ENCODE measurements around the gene GIPR. TPM values are rescaled to one million over a fixed set of nuclear protein-coding genes. Genes with fewer than 3 reads are reported as not detected.

GIPR gene
- polyA plus RNA-seq, 1 of the 3 experiments (the other 2 are of a cell fraction): 1.4 TPM

DNA sequence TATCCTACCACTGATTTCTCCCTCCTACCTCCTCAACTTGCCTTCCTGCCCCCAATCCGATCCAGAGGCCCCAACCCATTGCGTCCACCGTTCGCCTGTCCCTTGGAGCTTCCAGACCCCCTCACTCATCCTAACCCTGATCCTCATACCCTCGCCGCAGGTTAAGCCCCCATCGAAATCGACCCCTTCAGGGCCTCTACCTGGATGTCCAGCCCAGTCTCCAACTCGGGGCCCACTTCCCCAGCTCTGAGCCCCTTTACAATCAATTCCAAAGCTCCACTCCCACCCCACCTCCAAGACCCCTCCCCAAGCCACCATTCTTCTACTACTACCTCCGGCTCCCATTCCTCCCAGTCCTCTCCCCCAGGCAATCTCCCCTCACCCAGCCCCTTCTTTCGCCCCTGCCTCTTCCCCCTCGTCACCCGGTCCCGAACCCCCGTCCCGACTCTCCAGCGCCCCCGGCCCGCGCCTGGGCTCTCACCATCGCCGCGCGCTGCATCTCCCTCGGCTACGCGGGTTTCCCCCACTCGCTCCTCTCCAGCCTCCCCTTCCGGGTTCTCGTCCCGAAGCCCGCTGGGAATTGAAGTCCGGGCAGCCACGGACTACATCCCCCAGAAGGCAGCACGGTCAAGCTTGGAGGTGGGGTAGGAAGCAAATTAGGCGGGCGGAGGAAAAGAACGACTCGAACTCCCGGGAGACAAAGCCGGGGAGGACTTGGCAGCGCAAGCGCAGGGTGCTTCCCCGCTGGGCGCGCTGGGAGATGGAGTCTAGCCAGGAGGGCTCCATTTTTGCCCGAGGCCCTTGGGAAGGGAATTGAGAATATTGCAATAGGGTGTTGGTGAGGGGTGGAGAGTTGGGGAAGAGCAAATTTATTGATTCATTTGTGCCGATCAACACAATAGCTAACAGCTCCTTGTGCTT lies 62.6 kb downstream of the GIPR start, which contains the start of gene FBXO46 (continued):
- TF ChIP-seq, protein P1, sequence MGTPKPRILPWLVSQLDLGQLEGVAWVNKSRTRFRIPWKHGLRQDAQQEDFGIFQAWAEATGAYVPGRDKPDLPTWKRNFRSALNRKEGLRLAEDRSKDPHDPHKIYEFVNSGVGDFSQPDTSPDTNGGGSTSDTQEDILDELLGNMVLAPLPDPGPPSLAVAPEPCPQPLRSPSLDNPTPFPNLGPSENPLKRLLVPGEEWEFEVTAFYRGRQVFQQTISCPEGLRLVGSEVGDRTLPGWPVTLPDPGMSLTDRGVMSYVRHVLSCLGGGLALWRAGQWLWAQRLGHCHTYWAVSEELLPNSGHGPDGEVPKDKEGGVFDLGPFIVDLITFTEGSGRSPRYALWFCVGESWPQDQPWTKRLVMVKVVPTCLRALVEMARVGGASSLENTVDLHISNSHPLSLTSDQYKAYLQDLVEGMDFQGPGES (IDR thresholded peaks at IDR 0.05; ENCODE audit: low read depth, low read length): no peak
- no peak for TF ChIP-seq GATA2 (CRISPR knock-in tag; IDR thresholded peaks at IDR 0.05)
- TF ChIP-seq RFX5 (IDR thresholded peaks at IDR 0.05; ENCODE audit: low read length): no peak
- peak; percentile 40 for TF ChIP-seq CTCF (IDR thresholded peaks at IDR 0.05)
- peak; percentile 87 for TF ChIP-seq YY1 (IDR thresholded peaks at IDR 0.05; ENCODE audit: low read depth)
- no peak for TF ChIP-seq FOXM1 (IDR thresholded peaks at IDR 0.05; ENCODE audit: low read depth)
- no peak for TF ChIP-seq JUND (IDR thresholded peaks at IDR 0.05)
- peak; percentile 16; the same call in 1 of the 2 replicates for TF ChIP-seq RAD21 (IDR thresholded peaks at IDR 0.05; ENCODE audit: low read length)
- TF ChIP-seq EP300 (IDR thresholded peaks at IDR 0.05; ENCODE audit: borderline replicate concordance in 1 of 2, low read depth in 1 of 2, low read length in 1 of 2): no peak; a peak in 1 of 4 replicates
- TF ChIP-seq GABPA (IDR thresholded peaks at IDR 0.05; ENCODE audit: low read depth): peak; percentile 82
- no peak for TF ChIP-seq PBX3 (IDR thresholded peaks at IDR 0.05)
- TF ChIP-seq TAF1 (IDR thresholded peaks at IDR 0.05; ENCODE audit: borderline replicate concordance, low read depth, low read length): peak; percentile 46; the same call in 1 of the 2 replicates
- no peak for TF ChIP-seq EZH2phosphoT487 (IDR thresholded peaks at IDR 0.05; ENCODE audit: borderline replicate concordance, low read depth)
- TF ChIP-seq TEAD4 (IDR thresholded peaks at IDR 0.05; ENCODE audit: borderline replicate concordance, insufficient read depth): no peak
- 0 out of 2 replicates have a peak, but pooled peaks have one; percentile 38 for TF ChIP-seq RCOR1 (IDR thresholded peaks at IDR 0.05; ENCODE audit: low read length)
- TF ChIP-seq FOXJ3 (CRISPR knock-in tag; IDR thresholded peaks at IDR 0.05): no peak
- TF ChIP-seq ELF1 (IDR thresholded peaks at IDR 0.05): peak; percentile 99
- TF ChIP-seq MAX (IDR thresholded peaks at IDR 0.05; ENCODE audit: low read depth): peak; percentile 63; the same call in 1 of the 2 replicates
- no peak for TF ChIP-seq MEF2A (IDR thresholded peaks at IDR 0.05; ENCODE audit: borderline replicate concordance, low read depth)
- TF ChIP-seq SMC3 (IDR thresholded peaks at IDR 0.05; ENCODE audit: low read depth, low read length): no peak
- TF ChIP-seq NFIC (IDR thresholded peaks at IDR 0.05; ENCODE audit: borderline replicate concordance): peak; percentile 37; the same call in 1 of the 2 replicates
- no peak for TF ChIP-seq REST (IDR thresholded peaks at IDR 0.05; ENCODE audit: low read depth, low read length)
- TF ChIP-seq POLR2AphosphoS5 (IDR thresholded peaks at IDR 0.05; ENCODE audit: low read depth, low read length): peak; percentile 78
